NCI-H1930 (cell line): ENCODE measurements around the gene LIMS1.
"Not testable (repeated sequence)": the region's sequence is repeated elsewhere in the genome, so short reads cannot be mapped to it uniquely, and the experiment has no call there.

ENCODE experiments used
- DNase-seq, 2 experiments: peaks; one replicate each; lab custom pipeline; 2025; lab: John Stamatoyannopoulos, UW

The LIMS1 gene

DNA sequence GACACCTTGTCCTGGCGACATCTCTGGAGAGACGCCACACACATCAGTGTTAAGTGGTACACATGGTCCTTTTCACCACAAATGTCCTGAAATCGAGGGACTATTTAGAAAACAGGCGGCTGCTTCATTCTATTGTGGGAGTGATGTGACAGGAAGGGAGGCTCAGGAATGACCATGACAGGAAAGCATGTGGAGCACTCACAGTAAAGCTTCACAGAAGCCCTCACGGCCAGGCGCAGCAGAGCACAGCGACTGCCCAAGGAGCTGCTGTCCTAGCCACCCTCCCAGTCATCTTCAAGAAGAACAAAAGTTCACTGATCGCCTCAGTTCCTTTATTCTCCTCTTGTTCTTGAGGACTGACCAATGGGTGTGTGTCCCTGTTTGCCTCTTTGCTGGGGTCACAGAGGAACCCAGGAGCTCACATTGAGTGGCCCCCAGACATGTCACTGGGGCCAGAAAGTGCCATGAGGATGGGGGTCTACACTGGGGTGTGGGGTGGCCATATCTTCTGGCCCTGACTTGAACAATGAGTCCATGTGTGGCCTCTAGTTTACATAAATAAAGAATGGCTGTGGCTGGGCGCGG, 100.4 kb downstream of the LIMS1 start:
- no peak for DNase-seq

GRCh38 chr2:108635630-108636354, 101.5 kb downstream of the LIMS1 start:
- DNase-seq, result no peak

DNA sequence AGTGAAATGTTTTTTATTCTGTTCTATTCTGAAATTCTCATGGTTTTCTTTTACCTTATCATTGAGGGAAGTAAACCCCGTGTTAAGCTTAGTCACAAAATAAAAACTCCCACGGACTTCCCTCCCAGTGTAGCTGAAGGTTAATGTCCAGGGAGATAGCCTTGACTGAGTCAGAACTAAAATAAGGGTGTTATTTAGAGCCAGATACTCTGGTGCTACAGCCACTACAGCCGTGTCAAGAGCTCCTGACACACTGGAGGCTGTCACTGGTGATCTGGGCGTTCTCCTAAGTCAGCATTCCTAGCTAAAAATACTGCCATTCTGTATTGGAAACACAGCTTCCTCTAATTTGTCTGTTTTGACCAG, 103.0 kb downstream of the LIMS1 start:
- DNase-seq, result no peak

- DNase-seq, result no peak
Measured at GRCh38 chr2:108640731-108641130, 106.5 kb downstream of the LIMS1 start.

GRCh38 chr2:108641756-108642155, 107.5 kb downstream of the LIMS1 start:
- DNase-seq, result no peak

DNA sequence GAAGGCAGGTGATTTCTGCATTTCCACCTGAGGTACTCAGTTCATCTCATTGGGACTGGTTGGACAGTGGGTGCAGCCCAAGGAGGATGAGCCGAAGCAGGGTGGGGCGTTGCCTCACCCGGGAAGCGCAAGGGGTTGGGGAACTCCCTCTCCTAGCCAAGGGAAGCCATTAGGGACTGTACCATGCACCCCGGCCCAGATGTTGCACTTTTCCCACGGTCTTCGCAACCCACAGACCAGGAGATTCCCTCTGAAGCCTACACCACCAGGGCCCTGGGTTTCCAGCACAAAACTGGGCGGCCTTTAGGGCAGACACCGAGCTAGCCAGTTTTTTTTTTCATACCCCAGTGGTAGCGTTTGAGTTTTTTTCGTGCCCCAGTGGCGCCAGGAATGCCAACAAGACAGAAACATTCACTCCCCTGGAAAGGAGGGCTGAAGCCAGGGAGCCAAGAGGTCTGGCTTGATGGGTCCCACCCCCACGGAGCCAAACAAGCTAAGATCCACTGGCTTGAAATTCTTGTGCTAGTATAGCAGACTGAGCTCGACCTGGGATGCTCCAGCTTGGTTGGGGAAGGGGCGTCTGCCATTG, 109.1 kb downstream of the LIMS1 start:
- no peak for DNase-seq

GRCh38 chr2:108643862-108644261, 109.6 kb downstream of the LIMS1 start:
- DNase-seq, result not testable (repeated sequence)

DNA sequence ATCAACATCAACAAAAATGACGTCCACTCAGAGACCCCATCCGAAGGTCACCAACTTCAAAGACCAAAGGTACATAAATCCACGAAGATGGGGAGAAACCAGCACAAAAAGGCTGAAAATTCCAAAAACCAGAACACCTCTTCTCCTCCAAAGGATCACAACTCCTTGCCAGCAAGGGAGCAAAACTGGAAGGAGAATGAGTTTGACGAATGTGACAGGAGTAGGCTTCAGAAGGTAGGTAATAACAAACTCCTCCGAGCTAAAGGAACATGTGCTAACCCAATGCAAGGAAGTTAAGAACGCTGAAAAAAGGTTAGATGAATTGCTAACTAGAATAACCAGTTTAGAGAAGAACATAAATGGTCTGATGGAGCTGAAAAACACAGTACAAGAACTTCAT, 110.2 kb downstream of the LIMS1 start:
- DNase-seq, result not testable (repeated sequence)

DNA sequence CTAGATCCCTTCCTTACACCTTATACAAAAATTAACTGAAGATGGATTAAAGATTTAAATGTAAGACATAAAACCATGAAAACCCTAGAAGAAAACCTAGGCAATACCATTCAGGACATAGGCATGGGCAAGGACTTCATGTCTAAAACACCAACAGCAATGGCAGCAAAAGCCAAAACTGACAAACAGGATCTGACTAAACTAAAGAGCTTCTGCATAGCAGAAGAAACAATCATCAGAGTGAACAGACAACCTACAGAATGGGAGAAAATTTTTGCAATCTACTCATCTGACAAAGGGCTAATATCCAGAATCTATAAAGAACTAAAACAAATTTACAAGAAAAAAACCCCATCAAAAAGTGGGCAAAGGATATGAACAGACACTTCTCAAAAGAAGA, 114.5 kb downstream of the LIMS1 start:
- not testable (repeated sequence) for DNase-seq

GRCh38 chr2:108650465-108650864, 116.2 kb downstream of the LIMS1 start:
- DNase-seq, result not testable (repeated sequence)

GRCh38 chr2:108651468-108651867, 117.2 kb downstream of the LIMS1 start:
- DNase-seq, result not testable (repeated sequence)

DNA sequence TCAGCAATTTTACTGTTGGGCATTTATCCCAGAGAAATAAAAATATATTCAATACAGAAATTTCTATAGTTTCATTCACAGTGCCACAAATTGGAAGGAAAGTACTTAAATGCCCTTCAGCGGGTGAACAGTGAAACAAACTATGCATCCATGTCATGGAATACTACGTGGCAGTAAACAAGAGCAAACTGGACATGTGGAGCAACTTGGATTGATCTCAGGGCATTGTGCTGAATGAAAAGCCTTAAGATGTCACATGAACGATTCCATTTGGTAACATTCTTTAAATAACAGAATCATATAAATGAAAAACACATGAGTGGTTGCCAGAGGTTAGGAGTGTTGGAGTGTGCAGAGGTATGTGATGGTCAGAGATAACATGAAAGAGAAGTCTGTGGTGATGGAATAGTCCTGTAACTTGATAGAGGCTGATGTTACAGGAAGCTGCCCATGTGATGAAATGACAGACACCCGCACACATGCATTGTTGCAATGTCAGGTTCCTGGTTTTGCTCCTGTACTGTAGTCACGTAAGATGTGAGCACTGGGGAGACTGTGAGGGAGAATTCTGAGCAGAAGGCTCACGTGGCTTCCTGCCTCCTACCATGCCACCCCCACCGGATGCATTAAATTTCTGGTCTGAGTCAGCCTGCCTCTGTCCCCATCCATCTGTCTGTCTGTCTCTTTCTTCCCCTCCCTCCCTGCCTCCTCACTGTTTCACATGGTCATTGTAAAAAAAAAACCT, 118.1 kb downstream of the LIMS1 start:
- DNase-seq, result not testable (repeated sequence)

DNA sequence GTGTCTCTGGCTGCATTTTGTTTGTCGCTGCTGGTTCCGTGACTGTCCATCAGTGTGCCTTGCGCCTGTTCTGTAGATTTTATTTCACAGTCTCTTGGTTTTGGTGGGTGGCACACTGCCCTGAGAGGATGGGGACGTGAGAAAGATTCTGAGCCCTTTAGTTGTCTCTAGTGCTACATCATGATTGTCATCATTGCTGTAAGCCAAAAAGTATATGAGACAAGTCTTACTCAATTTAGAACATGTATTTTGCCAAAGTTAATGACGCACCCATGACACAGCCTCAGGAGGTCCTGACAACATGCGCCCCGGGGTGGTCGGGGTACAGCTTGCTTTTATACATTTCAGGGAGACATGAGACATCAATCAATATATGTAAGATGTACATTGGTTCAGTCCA, 119.2 kb downstream of the LIMS1 start:
- DNase-seq, result not testable (repeated sequence)

DNA sequence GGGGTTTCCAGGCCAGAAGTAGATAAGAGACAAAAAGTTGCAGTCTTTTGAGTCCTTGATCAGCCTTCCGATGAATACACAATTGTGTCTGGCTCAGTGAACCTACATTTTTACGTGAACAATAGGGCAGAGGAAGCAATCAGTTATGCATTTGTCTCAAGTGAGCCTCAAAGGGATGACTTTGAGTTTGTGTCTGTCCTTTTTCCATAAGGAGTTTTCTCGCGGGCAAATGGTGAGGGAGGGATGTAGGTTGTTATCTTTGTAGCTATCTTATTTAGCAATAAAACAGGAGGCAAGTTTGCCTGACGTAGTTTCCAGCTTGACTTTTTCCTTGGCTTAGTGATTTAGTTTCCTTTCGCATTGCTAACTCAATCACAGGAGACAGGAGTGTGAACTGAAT, 119.6 kb downstream of the LIMS1 start:
- DNase-seq, result not testable (repeated sequence)

DNA sequence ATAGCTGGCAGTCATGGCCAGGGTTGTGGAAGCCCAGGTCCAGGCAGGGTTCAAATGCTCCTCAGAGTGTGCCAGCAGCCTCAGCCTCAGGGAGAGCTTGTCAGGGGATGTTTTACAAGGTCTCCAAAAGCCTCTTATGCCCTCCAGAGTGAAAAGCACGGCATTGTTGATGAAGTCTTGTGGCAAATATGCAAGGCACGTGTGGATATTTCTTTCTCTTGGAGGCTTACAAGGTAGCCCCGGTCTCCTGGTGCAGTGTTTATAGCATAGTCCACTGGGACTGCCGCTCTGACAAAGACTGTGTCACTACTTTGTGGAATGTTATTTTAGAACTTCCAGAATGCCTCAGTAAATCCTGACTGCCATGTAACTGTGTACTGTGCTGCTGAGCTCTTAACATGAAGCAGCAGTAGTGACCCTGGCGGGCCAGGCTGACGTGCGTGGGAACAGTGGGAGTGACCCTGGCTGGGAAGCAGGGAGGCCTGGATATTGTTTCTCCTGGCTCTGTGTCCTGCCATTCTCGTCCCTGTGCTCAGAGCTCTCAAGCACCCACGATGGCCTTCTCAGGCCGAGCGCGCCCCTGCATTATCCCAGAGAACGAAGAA, 120.4 kb downstream of the LIMS1 start:
- DNase-seq, result not testable (repeated sequence)

DNA sequence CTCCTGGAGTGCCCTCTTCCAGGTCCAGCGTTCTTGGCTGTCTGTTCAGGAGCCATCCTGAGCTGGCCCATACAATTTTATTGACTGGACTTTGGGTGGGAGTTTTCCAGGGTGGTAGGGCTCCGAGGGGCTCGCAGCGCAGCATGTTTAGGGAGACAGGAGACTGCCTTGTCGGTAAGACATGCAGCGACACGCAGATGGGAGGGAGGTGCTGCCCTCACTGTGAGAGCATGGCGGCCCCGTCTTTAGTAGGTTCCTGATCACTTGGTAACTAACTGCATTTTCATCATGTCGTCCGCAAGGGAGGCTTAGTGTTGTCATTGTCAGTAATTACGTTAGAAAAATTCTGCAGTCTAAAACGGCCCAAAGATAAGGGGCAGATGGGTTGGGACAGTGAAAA, 121.0 kb downstream of the LIMS1 start:
- not testable (repeated sequence) for DNase-seq

DNA sequence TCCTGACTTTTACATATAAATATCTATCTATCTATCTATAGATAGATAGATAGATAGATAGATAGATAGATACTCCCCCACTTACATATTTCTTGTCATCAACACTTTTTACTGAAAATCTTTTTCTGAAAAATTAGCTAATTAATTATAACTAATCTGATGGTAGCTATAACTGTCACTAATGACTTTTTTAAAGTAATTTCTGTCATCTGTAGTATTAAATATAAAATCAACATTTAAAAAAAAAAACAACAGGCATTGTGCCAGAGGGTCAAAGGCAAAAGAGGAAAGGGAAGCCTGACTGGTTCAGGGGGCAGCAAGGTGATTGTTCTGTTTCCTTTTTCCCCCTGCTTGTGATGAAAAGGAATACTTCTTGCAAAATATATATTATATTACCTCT, 122.0 kb downstream of the LIMS1 start:
- not testable (repeated sequence) for DNase-seq

GRCh38 chr2:108657517-108657916, 123.2 kb downstream of the LIMS1 start:
- not testable (repeated sequence) for DNase-seq

GRCh38 chr2:108658553-108658952, 124.3 kb downstream of the LIMS1 start:
- not testable (repeated sequence) for DNase-seq

- DNase-seq, result not testable (repeated sequence)
Measured at GRCh38 chr2:108661493-108661892, 127.2 kb downstream of the LIMS1 start.

- not testable (repeated sequence) for DNase-seq
Measured at GRCh38 chr2:108662207-108662612, 127.9 kb downstream of the LIMS1 start.

DNA sequence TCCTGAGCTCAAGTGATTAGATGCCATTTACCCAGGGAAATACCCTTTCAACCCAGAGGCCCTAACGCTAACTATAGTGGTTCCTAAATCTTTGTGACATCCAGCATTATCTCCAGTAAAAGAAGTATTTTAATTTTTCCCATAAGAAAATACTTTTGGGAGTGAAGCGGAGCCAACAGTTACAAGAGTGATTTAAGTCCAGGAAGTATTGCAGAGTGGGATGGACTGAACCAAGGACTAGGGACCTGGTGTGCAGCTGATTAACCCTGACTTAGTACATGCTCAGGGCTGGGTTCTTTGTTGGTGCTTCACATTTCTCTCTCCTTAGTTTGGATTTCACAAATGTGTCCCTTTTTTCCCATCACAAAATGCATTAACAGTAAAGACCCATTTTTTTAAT, 129.1 kb downstream of the LIMS1 start:
- not testable (repeated sequence) for DNase-seq
